Spleen (tissue), 7 donors: Measurements from ENCODE around the gene USP54.

ENCODE experiments used
- POLR2A ChIP-seq, 3 donors: fragments of 450-650 bp; IDR thresholded peaks; one replicate each; pipeline ENCODE4 v1.5.1; 2017; ENCODE audit warnings: antibody characterized with exemption in 3 of 3, mild to moderate bottlenecking in 1 of 3
- POLR2AphosphoS5 ChIP-seq, 3 donors: sonication (generic); formaldehyde crosslinking; IDR thresholded peaks; one replicate each; pipeline ENCODE4 v1.5.1; 2017; ENCODE audit warnings: antibody characterized with exemption in 3 of 3
- TF ChIP-seq, protein P1 (sequence below), 11 experiments: fragments of 200-600 bp in 7 of 11; fragments of 450-650 bp in 4 of 11; sonication (generic) in 4 of 11; IDR thresholded peaks in 8 of 11; conservative IDR thresholded peaks in 3 of 11; 1 replicate in 7 of 11; 2 replicates in 4 of 11; pipeline versions ENCODE4 v1.4.0 to v1.8.0; 2016 to 2021; ENCODE audit warnings: antibody characterized with exemption in 11 of 11, inconsistent platforms in 4 of 11, mild to moderate bottlenecking in 1 of 11
- donor health status: DM: no; HTN: no; CAD: no; lungs with moderate emphysema.
- donor health status: DM: no; HTN: no; CAD: no.
- donor health status: DM: no; HTN: no; CAD: no.

DNA sequence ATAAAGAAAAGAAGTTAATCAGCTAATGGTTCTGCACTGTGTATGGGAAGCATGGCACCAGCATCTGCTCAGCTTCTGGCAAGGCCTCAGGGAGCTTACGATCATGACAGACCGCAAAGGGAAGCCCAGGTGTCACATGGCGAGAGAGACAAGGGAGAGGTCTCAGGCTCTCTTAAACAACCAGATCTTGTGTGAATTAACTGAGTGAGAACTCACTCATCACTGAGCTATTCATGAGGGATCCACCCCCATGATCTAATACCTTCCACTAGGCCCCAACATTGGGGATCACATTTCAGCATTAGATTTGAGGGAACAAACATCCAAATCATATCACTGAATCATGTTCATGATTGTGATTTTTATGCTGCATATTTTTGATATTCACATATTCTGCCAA, 5.8 kb downstream of the USP54 start:
- TF ChIP-seq, protein P1, sequence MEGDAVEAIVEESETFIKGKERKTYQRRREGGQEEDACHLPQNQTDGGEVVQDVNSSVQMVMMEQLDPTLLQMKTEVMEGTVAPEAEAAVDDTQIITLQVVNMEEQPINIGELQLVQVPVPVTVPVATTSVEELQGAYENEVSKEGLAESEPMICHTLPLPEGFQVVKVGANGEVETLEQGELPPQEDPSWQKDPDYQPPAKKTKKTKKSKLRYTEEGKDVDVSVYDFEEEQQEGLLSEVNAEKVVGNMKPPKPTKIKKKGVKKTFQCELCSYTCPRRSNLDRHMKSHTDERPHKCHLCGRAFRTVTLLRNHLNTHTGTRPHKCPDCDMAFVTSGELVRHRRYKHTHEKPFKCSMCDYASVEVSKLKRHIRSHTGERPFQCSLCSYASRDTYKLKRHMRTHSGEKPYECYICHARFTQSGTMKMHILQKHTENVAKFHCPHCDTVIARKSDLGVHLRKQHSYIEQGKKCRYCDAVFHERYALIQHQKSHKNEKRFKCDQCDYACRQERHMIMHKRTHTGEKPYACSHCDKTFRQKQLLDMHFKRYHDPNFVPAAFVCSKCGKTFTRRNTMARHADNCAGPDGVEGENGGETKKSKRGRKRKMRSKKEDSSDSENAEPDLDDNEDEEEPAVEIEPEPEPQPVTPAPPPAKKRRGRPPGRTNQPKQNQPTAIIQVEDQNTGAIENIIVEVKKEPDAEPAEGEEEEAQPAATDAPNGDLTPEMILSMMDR (IDR thresholded peaks at IDR 0.05 in 8 of 11, conservative IDR thresholded peaks at IDR 0.05 in 3 of 11): no peak
- TF ChIP-seq POLR2A (IDR thresholded peaks at IDR 0.05) (no peak), POLR2AphosphoS5 (IDR thresholded peaks at IDR 0.05) (no peak)
